HG03159 (cell line): ENCODE data around the gene ASB3.
"Not testable (repeated sequence)": the region's sequence is repeated elsewhere in the genome, so short reads cannot be mapped to it uniquely, and the experiment has no call there.

ENCODE experiments used
- ATAC-seq: cut with Tn5 transposase; IDR thresholded peaks from one replicate; pipeline ENCODE4 v1.9.1; 2021; ENCODE audit warnings: mild to moderate bottlenecking, moderate library complexity; ENCODE audit not compliant: unreplicated experiment

ASB3 gene, protein sequence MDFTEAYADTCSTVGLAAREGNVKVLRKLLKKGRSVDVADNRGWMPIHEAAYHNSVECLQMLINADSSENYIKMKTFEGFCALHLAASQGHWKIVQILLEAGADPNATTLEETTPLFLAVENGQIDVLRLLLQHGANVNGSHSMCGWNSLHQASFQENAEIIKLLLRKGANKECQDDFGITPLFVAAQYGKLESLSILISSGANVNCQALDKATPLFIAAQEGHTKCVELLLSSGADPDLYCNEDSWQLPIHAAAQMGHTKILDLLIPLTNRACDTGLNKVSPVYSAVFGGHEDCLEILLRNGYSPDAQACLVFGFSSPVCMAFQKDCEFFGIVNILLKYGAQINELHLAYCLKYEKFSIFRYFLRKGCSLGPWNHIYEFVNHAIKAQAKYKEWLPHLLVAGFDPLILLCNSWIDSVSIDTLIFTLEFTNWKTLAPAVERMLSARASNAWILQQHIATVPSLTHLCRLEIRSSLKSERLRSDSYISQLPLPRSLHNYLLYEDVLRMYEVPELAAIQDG

DNA sequence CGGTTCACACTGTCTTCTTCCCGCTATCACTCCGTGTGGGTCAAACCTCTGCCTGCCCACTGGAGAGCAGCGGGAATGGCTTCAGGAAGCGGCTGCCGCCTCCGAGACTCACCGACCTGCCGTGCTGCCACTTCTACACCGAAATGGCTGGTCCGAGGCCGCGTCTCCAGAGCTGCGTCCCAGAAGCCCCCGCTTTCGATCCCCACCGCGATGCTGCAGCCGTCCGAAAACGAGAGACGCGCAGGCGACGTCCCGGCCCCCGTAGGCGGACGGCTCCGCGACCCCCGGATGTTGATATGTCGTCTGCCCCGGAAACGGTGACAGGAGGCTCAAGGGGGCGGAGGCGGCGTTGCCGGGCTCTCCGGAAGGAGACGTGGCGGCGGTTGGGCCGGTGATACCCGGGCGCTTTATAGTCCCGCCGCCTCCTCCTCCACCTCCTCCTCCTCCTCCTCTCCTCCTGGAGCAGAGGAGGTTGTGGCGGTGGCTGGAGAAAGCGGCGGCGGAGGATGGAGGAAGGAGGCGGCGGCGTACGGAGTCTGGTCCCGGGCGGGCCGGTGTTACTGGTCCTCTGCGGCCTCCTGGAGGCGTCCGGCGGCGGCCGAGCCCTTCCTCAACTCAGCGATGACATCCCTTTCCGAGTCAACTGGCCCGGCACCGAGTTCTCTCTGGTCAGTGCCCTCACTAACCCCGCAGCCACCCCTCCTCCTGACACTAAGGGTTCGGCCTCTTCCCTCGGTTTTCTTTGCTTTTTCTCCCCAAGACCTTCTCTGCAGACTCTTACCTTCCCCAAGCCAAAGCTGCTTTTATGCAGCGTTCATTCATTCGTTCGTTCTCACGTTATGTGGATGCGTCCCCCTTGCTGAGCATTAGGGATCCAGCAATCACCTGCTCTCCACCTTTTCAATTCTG, at the start of gene ASB3, which contains the start of gene ERLEC1:
TSS of gene ASB3 (minus strand) at position 249 of the 909 bp plus-strand sequence. CDS start 21,381 bp downstream, outside the sequence.
TSS of gene ERLEC1 (plus strand) at position 340 of the 909 bp plus-strand sequence. CDS start at position 507, 167 bp downstream.
- ATAC-seq: peak; percentile 95

DNA sequence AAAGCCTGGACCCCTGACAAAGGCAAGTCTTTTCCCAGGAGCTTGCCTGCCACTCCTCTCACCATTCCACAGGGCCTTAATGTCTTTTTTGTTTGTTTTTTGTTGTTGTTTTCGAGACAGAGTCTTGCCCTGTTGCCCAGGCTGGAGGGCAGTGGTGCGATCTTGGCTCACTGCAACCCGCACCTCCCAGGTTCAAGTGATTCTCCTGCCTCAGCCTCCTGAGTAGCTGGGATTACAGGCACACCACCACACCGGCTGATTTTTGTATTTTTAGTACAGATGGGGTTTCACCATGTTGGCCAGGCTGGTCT, 43.2 kb upstream of the ASB3 start:
- ATAC-seq: not testable (repeated sequence)

DNA sequence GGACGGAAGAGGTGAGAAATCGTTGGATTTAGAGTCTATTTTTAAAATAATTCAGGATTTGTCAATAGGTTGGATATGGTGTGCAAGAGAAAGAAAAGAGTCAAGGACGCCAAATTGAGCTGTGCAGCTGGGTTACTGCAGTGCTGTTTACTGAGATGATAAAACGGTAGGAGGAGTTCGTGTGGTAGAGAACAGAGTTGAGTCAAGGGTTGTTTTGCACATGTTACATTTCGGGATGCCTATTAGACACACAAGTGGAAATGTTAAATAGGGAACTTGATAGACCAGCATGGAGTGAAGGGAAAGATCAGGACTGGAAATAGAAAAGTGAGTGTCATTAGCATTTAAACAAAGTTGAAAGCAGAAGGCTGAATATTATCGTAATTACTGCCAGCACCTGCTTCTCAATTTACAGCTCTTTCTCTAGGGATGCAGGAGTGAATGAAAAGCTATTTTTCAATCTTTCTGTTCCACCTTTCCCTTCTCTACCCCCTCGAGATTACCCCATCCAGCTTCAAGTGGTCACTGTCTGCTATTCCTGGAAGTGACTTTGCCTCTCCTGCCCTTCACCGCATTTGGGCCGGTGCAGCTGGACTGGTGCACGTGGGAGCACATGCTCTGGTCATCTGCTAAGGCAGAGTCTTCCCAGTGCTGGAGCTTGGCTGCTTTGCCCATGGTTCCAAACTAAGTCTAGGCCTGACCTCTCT, 42.7 kb upstream of the ASB3 start:
- no peak for ATAC-seq

DNA sequence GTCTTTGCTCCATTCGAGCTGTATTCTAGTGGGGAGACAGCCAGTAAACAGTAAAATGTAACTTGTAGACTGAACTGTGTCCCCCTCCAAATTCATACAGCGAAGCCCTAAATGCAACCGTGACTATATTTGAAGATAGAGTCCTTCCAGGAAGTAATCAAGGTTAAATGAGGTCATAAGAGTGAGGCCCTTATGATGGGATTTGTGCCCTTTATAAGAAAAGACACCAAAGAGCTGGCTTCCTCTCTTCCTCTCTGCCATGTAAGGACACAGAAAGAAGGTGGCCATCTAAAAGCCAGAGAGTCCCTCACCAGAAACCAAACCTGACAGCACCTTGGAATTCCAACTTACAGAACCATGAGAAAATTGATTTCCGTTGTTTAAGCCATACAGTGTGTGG, 41.6 kb upstream of the ASB3 start:
- ATAC-seq: no peak

DNA sequence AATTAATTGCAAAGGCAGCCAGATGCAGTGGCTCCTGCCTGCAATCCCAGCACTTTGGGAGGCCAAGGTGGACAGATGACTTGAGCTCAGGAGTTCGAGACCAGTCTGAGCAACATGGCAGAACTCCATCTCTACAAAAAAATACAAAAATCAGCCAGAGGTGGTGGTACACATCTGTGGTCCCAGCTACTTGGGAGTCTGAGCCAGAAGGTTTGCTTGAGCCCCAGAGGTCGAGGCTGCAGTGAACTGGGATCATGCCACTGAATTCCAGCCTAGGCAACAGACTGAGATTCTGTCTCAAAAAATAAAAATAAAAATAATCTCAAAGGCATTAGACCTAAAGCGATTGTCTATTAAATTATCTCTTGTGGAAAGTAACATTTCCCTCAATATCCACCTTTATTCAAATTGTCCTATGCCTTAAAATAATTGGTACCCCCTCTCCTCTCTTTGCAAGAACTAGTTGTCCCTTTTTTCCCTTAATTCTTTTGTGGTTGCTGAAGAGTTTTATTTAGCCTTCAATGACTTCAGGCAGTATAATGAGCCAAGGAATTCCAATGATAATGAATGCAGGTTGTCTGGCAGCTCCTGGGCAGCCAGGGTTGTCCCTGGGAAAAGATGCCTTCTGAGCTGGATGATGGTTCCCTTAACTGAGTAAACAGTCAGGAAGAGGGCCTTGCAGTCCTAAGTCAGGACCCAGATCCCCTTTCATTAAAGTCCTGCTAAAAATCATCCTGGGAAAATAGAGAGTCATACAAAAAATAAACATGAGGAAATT, 40.8 kb upstream of the ASB3 start:
- ATAC-seq: no peak

DNA sequence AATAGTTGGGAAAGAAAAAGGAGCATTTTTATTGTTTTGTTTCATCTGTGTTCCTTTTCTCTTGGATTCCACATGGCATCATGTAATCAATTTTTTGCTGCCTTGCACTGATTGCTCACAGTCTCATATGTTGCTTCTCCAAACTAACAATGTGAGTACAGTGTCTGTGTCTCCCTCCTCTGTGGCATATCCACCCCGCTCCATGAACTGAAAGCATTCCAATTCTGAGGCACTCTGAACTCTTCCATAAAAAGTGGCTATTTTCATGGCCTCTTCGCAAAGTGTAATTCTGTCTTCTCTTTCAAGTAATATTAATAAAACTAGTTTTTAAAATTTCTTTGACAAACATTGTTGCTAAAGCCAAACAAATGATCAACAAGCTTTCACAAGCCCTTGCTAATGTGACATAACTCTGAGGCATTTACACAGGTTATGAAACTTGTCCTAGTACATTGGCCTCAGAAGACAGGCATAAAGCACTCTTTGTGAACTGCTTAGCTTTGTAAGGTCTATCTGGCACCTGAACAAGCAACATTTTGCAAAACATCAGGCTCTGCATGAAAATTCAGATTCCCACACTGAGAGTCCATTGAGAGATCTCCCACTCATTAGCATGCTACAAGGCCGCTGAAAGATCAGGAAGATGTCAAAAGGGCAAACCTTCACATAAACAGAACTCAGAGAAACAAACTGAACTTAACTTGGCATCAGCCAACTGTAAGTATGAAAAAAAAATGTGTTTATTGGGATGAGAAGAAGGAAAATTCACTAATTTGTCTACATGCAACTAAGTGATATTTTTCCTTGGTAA, 40.0 kb upstream of the ASB3 start:
- no peak for ATAC-seq

DNA sequence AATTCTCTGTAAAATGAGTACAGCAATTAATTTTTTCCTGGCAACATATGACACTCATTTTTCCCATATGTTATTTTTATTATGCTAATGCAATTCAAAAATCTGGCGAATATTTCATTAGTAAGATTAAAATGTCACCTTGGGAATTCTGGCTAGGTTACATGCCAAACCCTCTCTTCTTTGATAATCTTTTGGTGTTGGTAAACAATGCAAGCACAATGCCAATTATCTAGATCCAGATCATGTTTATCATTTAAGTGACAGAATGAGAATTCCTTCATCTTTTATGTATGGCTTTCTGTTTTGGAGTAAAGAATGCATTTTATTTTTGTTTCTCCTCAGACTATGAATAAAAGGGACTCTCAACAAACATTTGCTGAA, 39.3 kb upstream of the ASB3 start:
- ATAC-seq: no peak

DNA sequence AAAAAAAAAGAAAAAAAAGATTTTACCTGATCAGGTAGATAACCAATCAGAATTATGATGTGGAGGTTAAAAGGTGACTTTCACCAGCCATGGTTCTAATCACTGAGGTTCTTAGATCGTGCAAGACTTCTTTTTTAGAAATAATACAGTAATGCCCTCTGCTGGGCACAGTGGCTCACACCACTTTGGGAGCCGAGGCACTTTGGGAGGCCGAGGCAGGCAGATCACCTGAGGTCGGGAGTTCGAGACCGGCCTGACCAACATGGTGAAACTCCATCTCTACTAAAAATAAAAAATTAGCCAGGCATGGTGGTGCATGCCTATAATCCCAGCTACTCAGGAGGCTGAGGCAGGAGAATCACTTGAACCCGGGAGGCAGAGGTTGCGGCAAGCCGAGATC, 36.9 kb upstream of the ASB3 start:
- ATAC-seq: peak; percentile 51

DNA sequence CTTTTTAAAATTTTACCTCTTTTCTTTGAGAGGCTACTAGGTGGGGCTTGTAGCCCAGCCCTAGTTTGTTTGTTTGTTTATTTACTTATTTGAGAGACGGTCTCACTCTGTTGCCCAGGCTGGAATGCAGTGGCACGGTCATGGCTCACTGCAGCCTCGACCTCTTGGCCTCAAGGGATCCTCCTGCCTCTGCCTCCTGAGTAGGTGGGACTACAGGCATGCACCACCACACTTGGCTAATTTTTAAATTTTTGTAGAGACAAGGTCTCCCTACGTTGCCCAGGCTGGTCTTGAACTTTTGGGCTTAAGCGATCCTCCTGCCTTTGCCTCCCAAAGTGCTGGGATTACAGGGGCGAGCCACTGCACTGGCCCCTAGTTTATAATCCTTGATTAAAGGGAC, 35.1 kb upstream of the ASB3 start:
- ATAC-seq: no peak

DNA sequence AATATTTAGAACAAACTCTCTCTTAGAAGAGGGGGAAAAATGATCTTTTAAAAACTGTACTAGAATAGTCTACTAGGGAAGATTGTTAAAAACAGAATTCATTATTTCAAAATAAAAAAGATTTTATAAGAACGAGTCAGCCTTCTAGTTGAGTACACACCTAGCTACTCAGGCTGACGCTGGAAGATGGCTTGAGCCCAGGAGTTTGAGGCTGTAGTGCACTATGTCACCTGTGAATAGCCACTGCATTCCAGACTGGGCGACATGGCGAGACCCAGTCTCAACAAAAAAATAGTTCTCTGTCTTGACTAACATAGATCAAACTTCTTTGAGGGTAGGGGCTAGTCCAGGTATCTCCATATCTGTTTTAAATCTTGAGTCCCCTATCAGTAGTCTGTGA, 34.0 kb upstream of the ASB3 start:
- ATAC-seq: no peak

DNA sequence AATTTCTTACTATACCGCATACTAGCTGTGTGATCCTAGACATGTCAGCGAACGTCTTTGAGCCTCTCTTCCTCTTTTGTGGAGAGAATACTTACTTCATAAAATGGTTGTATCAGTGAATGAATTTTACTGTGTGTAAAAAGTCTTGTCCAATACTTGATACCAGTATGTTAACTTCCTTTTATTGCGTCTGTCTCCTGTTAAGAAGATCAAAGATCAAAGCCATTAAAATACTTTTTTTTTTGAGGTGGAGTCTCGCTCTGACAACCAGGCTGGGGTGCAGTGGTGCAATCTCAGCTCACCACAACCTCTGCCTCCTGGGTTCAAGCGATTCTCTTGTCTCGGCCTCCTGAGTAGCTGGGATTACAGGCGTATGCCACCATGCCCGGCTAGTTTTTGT, 33.3 kb upstream of the ASB3 start:
- no peak for ATAC-seq

DNA sequence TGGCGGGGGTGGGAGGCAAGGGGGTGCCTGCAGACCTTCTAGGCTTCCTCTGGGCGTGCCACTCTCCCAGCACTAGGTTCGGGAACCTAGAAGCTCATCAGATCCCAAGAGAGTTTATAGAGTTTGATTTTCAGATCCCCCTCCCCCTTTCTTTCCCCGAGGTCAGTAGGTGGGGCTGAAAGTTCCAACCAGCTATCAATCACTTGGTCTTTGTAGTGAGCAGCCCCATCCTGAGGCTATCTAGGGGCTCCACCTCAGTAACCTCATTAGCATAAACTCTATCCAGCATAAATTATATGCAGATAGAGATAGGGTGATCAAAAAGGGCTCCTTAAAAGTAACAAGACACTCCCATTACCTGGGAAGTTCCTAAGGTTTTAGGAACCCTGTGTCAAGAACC, 32.9 kb upstream of the ASB3 start:
- no peak for ATAC-seq

DNA sequence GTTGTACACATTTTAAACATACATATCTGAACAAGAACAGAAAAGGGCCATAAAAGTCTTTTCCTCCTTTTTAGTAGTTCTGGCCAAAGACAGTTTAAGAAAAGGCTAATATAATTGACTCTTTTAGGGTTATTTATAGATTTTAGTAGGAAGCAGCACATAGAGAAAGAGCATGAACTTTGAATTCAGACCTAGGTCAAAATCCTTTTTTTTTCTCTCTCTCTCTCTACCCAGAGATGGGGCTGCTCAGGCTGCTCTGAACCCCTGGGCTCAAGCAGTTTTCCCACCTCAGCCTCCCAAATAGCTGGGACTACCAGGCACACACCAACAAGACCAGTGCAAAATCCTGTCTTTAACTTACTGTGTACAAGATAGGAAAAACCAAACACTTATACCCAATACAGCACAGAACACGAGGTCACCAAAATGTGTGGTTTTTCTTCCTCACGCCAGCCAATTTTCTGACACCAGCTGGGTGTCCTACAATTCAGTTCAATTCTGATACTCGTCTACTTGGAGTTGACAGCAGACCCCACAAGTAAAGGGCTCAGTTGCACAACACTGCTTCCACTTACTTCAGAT, 32.2 kb upstream of the ASB3 start:
- no peak for ATAC-seq

DNA sequence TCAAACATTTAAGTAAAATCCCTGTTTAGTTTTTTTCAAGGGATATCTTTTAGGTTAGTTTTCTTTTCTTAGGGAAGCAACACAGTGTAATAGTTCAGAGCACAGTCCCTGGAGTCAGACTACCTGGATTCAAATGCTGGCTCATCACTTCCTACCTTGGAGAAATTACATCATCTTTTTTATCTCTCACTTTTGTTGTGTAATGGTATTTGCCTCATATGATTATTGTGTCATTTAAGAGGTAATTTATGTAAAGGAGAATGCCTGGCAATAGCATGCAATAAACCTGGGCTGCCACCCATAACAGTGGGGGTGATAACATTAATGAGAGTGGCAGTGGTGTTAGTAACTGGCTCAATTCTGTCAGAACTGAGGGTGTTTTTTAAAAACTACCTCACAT, 26.4 kb upstream of the ASB3 start:
- no peak for ATAC-seq

DNA sequence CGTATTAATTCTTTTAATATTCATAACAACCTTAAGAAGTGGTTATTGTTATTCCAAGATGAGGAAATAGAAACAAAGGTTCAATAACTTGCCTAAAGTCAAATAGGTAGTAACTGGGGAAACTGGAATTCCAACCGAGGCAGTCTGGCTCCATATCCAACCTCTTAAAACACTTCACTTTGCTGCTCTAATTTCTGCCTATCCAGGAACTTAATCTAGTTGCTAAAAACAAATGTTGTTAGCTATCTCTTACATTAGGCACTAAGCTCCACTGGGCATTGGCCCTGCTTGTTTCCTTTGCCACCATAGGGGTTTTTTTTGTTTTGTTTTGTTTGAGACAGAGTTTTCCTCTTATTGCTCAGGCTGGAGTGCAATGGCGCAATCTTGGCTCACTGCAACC, 24.8 kb upstream of the ASB3 start:
- no peak for ATAC-seq

DNA sequence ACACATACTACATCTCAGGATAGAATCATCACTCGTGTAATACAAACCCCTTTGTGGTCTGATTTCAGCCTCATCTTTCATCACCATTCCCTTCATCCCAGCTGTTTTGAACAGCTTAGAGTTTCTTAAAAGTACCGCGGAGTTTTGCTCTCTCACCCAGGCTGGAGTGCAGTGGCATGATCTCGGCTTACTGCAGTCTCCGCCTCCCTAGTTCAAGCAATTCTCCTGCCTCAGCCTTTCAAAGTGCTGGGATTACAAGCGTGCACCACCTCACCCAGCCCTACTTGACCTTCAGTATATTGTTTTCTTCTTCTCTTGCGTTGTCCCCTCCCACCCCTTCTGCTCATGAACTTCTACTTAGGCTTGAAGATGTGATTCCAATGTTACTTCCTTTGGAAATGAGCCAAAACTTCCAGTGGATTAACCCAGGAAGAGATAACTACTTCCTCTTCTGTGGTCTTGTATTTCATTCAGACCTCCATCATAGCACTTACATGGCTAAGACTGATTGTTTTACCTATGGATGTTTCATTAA, 15.9 kb upstream of the ASB3 start:
- no peak for ATAC-seq

DNA sequence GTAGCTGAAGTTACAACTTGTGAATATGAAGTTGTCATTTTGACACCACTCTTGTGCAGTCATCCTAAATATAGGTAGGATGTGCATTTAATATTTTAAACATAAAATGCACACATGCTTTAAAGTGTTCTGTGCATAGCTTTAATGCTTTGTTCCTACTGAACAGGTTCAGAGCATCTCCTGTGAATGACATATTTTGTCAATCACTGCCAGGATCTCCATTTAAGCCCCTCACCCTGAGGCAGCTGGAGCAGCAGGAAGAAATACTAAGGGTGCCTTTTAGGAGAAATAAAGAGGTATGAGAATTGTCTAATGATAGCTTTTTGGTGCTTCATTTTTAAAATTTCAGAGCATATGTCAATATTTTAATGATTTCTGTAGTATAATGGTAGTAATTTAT, 14.8 kb upstream of the ASB3 start:
- ATAC-seq: no peak

DNA sequence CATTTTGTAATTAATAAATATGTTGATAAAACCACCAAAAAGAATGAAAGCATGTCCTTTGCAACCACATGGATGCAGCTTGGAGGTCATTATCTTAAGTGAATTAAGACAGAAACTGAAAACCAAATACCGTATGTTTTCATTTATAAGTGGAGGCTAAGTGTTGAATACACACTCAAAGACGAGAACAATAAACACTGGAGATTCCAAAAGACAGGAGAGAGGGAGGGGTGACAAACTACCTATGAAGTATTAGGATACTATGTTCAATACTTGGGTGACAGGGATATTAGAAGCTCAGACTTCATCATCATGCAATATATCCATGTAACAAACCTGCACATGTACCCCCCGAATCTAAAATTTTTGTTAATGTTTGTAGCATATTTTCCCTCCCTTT, 7.1 kb upstream of the ASB3 start:
- no peak for ATAC-seq

DNA sequence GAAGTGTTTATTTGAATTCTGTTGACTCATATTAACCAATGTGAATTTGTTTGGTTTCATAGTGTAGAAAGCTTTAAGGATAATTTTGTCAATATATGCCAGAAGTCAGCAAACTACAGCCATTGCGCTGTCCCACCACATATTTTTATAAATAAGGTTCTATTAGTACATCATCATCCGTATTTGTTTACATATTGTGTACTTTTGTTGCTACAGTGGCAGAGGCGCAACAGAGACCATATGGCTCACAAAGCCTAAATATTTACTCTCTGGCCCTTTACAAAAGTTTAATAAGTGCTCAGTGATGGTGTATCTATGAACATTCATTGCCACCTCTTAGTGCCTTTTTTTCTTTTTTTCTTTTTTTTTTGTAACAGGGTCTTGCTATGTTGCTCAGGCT, 6.5 kb upstream of the ASB3 start:
- ATAC-seq: no peak
